ENCODE measurements around the gene RASGEF1C.

Gene RASGEF1C

GRCh38 chr5:180143656-180144364 is 65.2 kb downstream of the RASGEF1C start:
- TF ChIP-seq, protein P1, sequence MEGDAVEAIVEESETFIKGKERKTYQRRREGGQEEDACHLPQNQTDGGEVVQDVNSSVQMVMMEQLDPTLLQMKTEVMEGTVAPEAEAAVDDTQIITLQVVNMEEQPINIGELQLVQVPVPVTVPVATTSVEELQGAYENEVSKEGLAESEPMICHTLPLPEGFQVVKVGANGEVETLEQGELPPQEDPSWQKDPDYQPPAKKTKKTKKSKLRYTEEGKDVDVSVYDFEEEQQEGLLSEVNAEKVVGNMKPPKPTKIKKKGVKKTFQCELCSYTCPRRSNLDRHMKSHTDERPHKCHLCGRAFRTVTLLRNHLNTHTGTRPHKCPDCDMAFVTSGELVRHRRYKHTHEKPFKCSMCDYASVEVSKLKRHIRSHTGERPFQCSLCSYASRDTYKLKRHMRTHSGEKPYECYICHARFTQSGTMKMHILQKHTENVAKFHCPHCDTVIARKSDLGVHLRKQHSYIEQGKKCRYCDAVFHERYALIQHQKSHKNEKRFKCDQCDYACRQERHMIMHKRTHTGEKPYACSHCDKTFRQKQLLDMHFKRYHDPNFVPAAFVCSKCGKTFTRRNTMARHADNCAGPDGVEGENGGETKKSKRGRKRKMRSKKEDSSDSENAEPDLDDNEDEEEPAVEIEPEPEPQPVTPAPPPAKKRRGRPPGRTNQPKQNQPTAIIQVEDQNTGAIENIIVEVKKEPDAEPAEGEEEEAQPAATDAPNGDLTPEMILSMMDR (IDR thresholded peaks at IDR 0.05; ENCODE audit: low read depth, low read length) = no peak
- no peak for DNase-seq (ENCODE audit: extremely low read depth, low read depth)

- no peak for DNase-seq (ENCODE audit: extremely low read depth, low read depth)
- TF ChIP-seq, protein P1 (IDR thresholded peaks at IDR 0.05; ENCODE audit: low read depth, low read length) = no peak
Measured at GRCh38 chr5:180142824-180143610, 66.0 kb downstream of the RASGEF1C start.

DNA sequence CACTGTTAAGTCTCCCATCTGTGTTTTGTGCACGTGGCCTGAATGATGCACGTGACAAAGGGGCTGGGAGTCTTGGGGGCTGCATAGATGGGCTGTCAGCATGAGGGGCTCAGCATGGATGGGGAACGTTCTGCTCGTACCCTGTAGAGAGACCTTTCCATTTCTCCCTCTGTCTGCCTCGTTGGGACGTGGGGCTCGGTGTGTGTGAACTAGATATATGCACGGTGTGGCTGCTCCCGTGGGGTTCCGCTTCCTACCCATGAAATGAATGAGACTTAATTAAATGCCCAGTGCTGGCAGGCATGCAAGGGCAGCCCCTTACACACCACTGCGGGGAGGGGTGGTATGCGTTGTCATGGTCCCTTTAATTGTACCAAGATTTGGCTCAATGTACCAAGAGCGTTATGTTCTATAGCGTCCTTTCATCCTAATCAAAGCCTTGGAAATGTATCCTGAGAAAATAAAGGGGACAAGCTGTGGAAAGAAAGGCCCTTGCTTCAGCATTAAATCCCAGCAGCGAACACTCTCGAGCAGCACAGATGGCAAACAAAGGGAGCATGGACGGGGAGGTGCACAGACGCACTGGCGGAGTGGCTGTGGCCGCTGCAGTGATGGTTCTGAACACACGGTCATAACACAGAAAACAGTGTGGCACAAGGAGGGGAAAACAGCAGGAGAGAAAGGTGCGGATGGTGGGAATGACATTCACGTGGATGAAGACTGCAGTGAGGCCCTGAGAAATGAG is 66.8 kb downstream of the RASGEF1C start:
- DNase-seq (ENCODE audit: extremely low read depth, low read depth) = no peak
- TF ChIP-seq, protein P1 (IDR thresholded peaks at IDR 0.05; ENCODE audit: low read depth, low read length) = no peak

- TF ChIP-seq, protein P1 (IDR thresholded peaks at IDR 0.05; ENCODE audit: low read depth, low read length) = no peak
- DNase-seq (ENCODE audit: extremely low read depth, low read depth) = no peak
Measured at GRCh38 chr5:180141068-180141660, 67.8 kb downstream of the RASGEF1C start.

DNA sequence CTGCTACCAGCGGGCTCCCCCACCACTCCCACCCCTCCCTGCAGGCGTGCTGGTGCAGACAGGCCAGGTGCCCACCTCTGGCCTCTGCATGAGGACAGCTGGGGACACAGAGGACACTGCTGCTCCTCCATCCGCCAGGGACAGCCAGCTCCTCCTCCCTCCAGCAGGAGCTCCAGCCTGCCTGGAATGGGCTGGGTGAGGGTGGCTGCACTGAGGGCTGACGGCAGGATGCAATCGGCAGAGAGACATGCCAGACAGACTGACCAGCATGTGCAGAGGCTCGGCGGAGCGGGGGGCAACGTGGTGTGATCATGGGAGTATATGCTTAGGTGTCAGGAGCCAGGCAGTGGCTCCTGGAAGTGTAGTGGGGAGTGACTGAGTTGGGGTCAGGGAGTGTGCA is 68.4 kb downstream of the RASGEF1C start:
- TF ChIP-seq, protein P1 (IDR thresholded peaks at IDR 0.05; ENCODE audit: low read depth, low read length) = no peak
- DNase-seq (ENCODE audit: extremely low read depth, low read depth) = no peak

DNA sequence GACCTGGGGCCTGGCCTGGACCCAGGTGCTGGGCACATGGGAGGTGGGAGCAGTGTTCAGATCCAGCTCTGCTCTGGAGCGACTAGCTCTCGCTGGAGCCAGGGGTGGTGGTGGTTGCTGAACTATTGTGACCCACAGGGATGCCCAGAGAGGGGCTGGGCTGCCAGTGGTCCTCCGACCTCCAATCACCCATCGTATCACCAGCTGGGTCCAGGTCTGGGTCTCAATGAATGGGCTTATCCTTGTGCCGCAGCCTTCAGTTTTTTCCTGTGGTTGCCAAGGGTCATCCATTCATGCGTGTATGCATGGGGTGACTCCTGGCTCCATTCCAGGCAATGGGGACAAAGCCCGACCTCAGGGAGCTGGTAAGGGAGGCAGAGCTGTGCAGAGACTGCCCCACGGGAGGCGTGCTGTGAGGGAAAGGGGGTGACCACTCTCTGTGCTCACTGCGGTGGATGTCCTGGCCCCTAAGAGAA is 68.9 kb downstream of the RASGEF1C start:
- DNase-seq (ENCODE audit: extremely low read depth, low read depth) = no peak
- TF ChIP-seq, protein P1 (IDR thresholded peaks at IDR 0.05; ENCODE audit: low read depth, low read length) = no peak
